ENCODE measurements around the gene ZNF70.

The ZNF70 gene

DNA sequence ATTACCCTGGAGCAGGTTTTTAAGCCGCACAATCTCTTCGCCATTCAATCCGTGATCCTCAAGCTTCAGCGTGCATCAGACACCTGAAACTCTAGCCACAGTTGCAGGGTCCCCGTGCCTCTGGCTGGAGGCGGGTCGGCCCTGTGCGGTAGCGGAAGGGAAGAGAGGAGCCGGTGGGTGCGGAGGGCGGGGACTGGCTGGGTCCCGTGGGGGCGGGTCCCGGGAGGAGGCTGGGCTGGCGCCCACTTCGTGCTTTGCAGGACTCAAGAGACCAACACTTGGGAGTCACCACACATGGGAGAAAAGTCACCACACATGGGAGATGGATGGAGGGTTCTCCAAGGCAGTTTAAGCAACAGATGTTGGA is 12.7 kb upstream of the ZNF70 start:
- POLR2A ChIA-PET (ENCODE audit: low non-redundant PET), result no interaction called here
- CTCF ChIA-PET, result interaction anchor here (1.1 kb wide), 1 partner anchor 23 kb away, joined by 3 read pairs; no protein-coding TSS in a partner anchor
- TF ChIP-seq, protein P1, sequence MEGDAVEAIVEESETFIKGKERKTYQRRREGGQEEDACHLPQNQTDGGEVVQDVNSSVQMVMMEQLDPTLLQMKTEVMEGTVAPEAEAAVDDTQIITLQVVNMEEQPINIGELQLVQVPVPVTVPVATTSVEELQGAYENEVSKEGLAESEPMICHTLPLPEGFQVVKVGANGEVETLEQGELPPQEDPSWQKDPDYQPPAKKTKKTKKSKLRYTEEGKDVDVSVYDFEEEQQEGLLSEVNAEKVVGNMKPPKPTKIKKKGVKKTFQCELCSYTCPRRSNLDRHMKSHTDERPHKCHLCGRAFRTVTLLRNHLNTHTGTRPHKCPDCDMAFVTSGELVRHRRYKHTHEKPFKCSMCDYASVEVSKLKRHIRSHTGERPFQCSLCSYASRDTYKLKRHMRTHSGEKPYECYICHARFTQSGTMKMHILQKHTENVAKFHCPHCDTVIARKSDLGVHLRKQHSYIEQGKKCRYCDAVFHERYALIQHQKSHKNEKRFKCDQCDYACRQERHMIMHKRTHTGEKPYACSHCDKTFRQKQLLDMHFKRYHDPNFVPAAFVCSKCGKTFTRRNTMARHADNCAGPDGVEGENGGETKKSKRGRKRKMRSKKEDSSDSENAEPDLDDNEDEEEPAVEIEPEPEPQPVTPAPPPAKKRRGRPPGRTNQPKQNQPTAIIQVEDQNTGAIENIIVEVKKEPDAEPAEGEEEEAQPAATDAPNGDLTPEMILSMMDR (conservative IDR thresholded peaks at IDR 0.05; ENCODE audit: low read depth), result no peak
- peak overlapping the region; percentile 82 for H3K27ac ChIP-seq
- DNase-seq (ENCODE audit: low spot score), result no peak

DNA sequence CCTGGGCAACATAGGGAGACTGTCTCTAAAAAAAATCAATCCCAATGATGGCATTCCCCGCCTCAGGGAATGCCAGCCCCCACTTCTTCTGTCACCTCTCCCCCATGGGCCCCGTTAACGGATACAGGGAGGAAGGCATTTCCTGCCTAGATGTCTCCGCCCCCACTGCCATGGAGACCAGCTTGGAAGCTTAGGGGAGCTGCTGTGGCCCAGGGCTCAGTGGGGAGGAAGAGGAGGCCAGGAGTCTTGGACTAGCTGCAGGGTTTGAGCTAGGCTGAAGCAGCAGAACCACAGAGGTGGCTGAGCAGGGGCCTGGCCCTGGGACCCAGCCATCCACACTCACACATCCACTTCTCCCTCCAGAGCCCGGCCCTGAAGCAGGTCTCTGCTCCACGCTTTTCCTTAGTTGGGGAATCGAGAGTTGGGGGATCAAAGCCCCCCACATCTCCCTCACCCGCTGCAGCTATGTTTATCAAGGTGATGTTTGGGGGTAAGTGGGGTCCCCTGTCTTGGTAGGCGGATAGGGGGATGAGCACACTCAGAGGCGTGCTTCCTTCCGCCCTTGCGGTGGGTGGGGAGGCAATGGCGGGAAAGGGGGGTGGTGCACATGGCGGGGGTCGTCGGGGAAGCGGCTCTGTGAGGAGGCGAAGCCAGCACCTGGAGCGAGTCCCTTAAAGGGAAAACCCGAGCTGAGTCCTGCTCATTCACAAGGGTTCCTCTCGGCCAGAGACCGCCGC is 12.1 kb upstream of the ZNF70 start, which contains the start of gene C22orf15:
TSS of gene C22orf15 (plus strand) at position 149 of the 737 bp plus-strand sequence. CDS start at position 466, 317 bp downstream.
- no peak for DNase-seq (ENCODE audit: low spot score)
- peak within 1 kb of the TSS; percentile 82 for H3K27ac ChIP-seq
- CTCF ChIA-PET, result no interaction called here
- TF ChIP-seq, protein P1 (conservative IDR thresholded peaks at IDR 0.05; ENCODE audit: low read depth), result no peak
- POLR2A ChIA-PET (ENCODE audit: low non-redundant PET), result no interaction called here

DNA sequence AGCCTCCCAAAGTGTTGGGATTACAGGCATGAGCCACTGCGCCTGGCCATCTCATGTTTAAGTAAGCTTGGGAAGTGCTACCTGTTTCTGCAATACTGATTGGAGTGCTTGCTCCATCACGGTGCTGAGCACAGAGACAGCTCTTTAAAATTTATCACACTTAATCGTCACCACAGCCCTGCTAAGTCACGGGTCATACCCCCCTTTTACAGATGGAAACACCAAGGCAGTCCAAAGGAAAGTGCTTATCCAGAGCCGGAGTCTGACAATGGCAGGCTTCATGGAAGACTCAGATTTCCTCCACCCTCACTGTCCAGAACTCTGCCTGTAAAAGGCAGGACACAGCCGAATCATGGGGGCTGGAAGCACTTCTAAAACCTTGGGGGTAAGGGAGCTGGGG is 9.1 kb upstream of the ZNF70 start:
- TF ChIP-seq, protein P1 (conservative IDR thresholded peaks at IDR 0.05; ENCODE audit: low read depth), result no peak
- no peak overlapping the region for H3K27ac ChIP-seq
- DNase-seq (ENCODE audit: low spot score), result no peak
- CTCF ChIA-PET, result no interaction called here
- POLR2A ChIA-PET (ENCODE audit: low non-redundant PET), result no interaction called here

DNA sequence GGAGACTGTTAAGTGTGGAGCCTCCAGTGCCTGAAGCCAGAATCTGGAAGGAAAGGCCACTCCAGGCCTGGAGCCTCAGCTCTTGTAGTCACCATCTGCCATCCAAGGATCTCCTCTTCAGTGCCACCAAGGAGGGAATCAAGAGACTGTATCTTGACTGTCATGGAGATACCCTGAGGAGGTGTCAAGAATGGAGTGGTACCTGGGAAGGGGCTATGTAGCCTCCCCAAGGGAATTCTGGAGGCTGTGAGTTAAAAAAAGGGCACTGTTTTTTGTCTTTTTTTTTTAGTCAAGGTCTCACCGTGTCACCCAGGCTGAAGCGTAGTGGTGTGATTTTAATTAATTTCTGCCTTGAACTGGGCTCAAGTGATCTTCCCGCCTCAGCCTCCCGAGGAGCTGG is 8.7 kb upstream of the ZNF70 start:
- TF ChIP-seq, protein P1 (conservative IDR thresholded peaks at IDR 0.05; ENCODE audit: low read depth), result no peak
- no peak overlapping the region for H3K27ac ChIP-seq
- DNase-seq (ENCODE audit: low spot score), result no peak
- ChIA-PET POLR2A (ENCODE audit: low non-redundant PET) (no interaction called here), CTCF (no interaction called here)

DNA sequence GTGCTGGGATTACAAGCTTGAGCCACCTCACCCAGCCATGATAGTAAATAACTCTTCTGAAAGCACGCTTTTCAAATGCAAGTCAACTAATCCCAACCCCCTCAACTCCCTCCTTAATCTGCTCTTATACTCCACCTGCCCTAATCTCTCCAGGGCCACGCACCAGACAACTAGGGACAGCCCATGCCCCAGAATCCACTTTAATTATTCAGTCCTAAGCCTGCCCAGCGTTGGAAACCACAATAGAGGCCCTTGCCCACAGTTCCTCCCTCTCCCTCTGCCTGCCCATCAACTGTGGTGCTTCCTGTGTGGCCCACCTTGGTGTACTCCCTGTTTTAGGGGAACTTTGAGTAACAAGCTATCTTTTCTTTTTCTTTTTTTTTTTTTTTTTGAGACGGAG is 6.0 kb upstream of the ZNF70 start:
- TF ChIP-seq, protein P1 (conservative IDR thresholded peaks at IDR 0.05; ENCODE audit: low read depth), result no peak
- CTCF ChIA-PET, result no interaction called here
- no peak overlapping the region for H3K27ac ChIP-seq
- POLR2A ChIA-PET (ENCODE audit: low non-redundant PET), result interaction anchor here (0.6 kb wide), 1 partner anchor 37 kb away, joined by 5 read pairs; no protein-coding TSS in a partner anchor
- no peak for DNase-seq (ENCODE audit: low spot score)

DNA sequence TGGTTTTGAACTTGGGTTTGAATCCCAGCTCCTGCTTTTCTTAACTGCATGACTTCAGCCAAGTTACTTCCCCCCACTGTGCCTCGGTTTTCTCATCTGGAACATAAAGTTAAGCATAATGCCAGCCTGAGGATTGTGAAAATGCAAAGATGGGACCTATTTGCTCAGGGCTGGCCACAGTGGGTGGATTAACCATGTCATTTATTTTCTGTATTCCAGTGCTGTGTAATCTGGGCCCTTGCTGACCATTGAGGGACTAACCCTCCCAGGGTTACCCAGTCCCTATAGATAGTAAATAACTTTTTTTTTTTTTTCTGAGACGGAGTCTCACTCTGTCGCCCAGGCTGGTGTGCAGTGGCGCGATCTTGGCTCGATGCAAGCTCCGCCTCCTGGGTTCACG is 4.8 kb upstream of the ZNF70 start:
- ChIA-PET POLR2A (ENCODE audit: low non-redundant PET) (no interaction called here), CTCF (no interaction called here)
- TF ChIP-seq, protein P1 (conservative IDR thresholded peaks at IDR 0.05; ENCODE audit: low read depth), result no peak
- H3K27ac ChIP-seq, result no peak overlapping the region
- DNase-seq (ENCODE audit: low spot score), result no peak

All from RWPE1 (cell line).